RWPE2 (cell line): ENCODE measurements around the gene POLL.

ENCODE experiments used
- ATAC-seq: fragments of 200-7000 bp; cut with Tn5 transposase; 3 replicates; pipeline ENCODE4 v1.9.1; 2021; ENCODE audit warnings: low read depth
- DNase-seq: peaks from one replicate; pipeline ENCODE4 v3.0.0-alpha.2; 2020; ENCODE audit warnings: low spot score
- H3K27ac ChIP-seq: fragments of 450-650 bp; 2 replicates; pipeline ENCODE4 v1.5.1; 2017; ENCODE audit warnings: mild to moderate bottlenecking; ENCODE audit not compliant: poor library complexity, severe bottlenecking
- H3K27me3 ChIP-seq: fragments of 250-450 bp; sonication (Bioruptor Pico); 2 replicates; pipeline ENCODE4 v1.5.1; 2021; ENCODE audit warnings: mild to moderate bottlenecking, moderate library complexity; ENCODE audit not compliant: insufficient read depth, poor library complexity, severe bottlenecking
- H3K36me3 ChIP-seq: fragments of 250-450 bp; sonication (Bioruptor Pico); 2 replicates; pipeline ENCODE4 v1.5.1; 2020; ENCODE audit warnings: low read depth, mild to moderate bottlenecking, moderate library complexity
- H3K4me1 ChIP-seq: fragments of 250-450 bp; sonication (Bioruptor Pico); 2 replicates; pipeline ENCODE4 v1.5.1; 2021; ENCODE audit warnings: mild to moderate bottlenecking, moderate library complexity; ENCODE audit not compliant: insufficient read depth, poor library complexity, severe bottlenecking
- H3K4me3 ChIP-seq: fragments of 250-450 bp; sonication (Bioruptor Pico); 2 replicates; pipeline ENCODE4 v1.5.1; 2021; ENCODE audit warnings: mild to moderate bottlenecking, moderate library complexity; ENCODE audit not compliant: severe bottlenecking
- H3K9me3 ChIP-seq: fragments of 250-450 bp; sonication (Bioruptor Pico); 2 replicates; pipeline ENCODE4 v1.5.1; 2021; ENCODE audit warnings: mild to moderate bottlenecking, moderate library complexity; ENCODE audit not compliant: severe bottlenecking
- CTCF ChIP-seq: fragments of 450-650 bp; IDR thresholded peaks from one replicate; pipeline ENCODE4 v1.5.1; 2017; ENCODE audit warnings: mild to moderate bottlenecking, moderate library complexity; ENCODE audit not compliant: poor library complexity, severe bottlenecking

The POLL gene

GRCh38 chr10:101561068-101561915 is 26.8 kb downstream of the POLL start:
- Histone ChIP-seq H3K27ac (no peak overlapping the region), H3K27me3 (peaks cover 8% of the 10 kb centered on the region), H3K9me3 (no peaks in the 10 kb centered on the region), H3K36me3 (no peaks in the 10 kb centered on the region), H3K4me3 (no peak overlapping the region), H3K4me1 (peaks cover 12% of the 10 kb centered on the region)
- no peak for ATAC-seq
- TF ChIP-seq CTCF: no peak
- peak; percentile 42 for DNase-seq

- no peak overlapping the region for H3K27ac ChIP-seq
- no peak overlapping the region for H3K4me3 ChIP-seq
- no peaks in the 10 kb centered on the region for H3K27me3 ChIP-seq
- DNase-seq: peak; percentile 19
- H3K4me1 ChIP-seq: peaks cover 12% of the 10 kb centered on the region
- no peaks in the 10 kb centered on the region for H3K9me3 ChIP-seq
- no peaks in the 10 kb centered on the region for H3K36me3 ChIP-seq
- TF ChIP-seq CTCF: no peak
- no peak for ATAC-seq
Measured at GRCh38 chr10:101560298-101561067, 27.6 kb downstream of the POLL start.

- ATAC-seq (no peak), DNase-seq (no peak)
- H3K4me1 ChIP-seq: peaks cover 12% of the 10 kb centered on the region
- H3K4me3 ChIP-seq: no peak overlapping the region
- H3K9me3 ChIP-seq: no peaks in the 10 kb centered on the region
- H3K36me3 ChIP-seq: no peaks in the 10 kb centered on the region
- no peaks in the 10 kb centered on the region for H3K27me3 ChIP-seq
- TF ChIP-seq CTCF: no peak
- H3K27ac ChIP-seq: no peak overlapping the region
Measured at GRCh38 chr10:101559596-101560297, 28.3 kb downstream of the POLL start.

GRCh38 chr10:101558671-101559595 is 29.1 kb downstream of the POLL start:
- DNase-seq: no peak
- Histone ChIP-seq H3K27me3 (no peaks in the 10 kb centered on the region), H3K36me3 (no peaks in the 10 kb centered on the region), H3K4me3 (no peak overlapping the region), H3K4me1 (peaks cover 12% of the 10 kb centered on the region), H3K27ac (peak overlapping the region; percentile 31), H3K9me3 (no peaks in the 10 kb centered on the region)
- ATAC-seq: no peak
- TF ChIP-seq CTCF: no peak
